Mesendoderm (in vitro differentiated cells): ENCODE data around the gene MUSTN1.

Source experiments
- DNase-seq: peaks from one replicate; pipeline ENCODE4 v3.0.0; 2013
- H2AK5ac ChIP-seq: 2 replicates; pipeline ENCODE4 v1.6.1; 2013; ENCODE audit warnings: low read length, inconsistent platforms
- H2BK120ac ChIP-seq: 2 replicates; pipeline ENCODE4 v1.6.1; 2013; ENCODE audit warnings: low read depth, mild to moderate bottlenecking, low read length, moderate library complexity, mixed read lengths
- H2BK15ac ChIP-seq: replicated peaks from 2 replicates; pipeline ENCODE4 v1.6.1; 2013; ENCODE audit warnings: low read depth, mild to moderate bottlenecking, moderate library complexity
- H2BK5ac ChIP-seq: 2 replicates; pipeline ENCODE4 v1.6.1; 2013; ENCODE audit warnings: low read length, inconsistent platforms
- H3K18ac ChIP-seq: 2 replicates; pipeline ENCODE4 v1.6.1; 2013; ENCODE audit warnings: mild to moderate bottlenecking, low read length, mixed read lengths
- H3K23ac ChIP-seq: one replicate; pipeline ENCODE4 v1.6.1; 2013; ENCODE audit warnings: low read length
- H3K27ac ChIP-seq: 2 replicates; pipeline ENCODE4 v1.5.1; 2013; ENCODE audit warnings: low read depth, mild to moderate bottlenecking, inconsistent platforms, low read length, moderate library complexity
- H3K27me3 ChIP-seq: 2 replicates; pipeline ENCODE4 v1.6.1; 2013; ENCODE audit warnings: low read length, control low read depth, mild to moderate bottlenecking, inconsistent platforms; ENCODE audit not compliant: insufficient read depth, poor library complexity
- H3K36me3 ChIP-seq: 2 replicates; pipeline ENCODE4 v1.6.1; 2013; ENCODE audit warnings: low read length, inconsistent platforms; ENCODE audit not compliant: control insufficient read depth, insufficient read depth
- H3K4ac ChIP-seq: one replicate; pipeline ENCODE4 v1.6.1; 2013; ENCODE audit warnings: low read depth, mild to moderate bottlenecking, low read length, moderate library complexity
- H3K4me1 ChIP-seq: 2 replicates; pipeline ENCODE4 v1.6.1; 2013; ENCODE audit warnings: low read depth, low read length, inconsistent platforms; ENCODE audit not compliant: control insufficient read depth
- H3K4me2 ChIP-seq: 2 replicates; pipeline ENCODE4 v1.6.1; 2013; ENCODE audit warnings: low read length
- H3K4me3 ChIP-seq: 2 replicates; pipeline ENCODE4 v1.5.1; 2013; ENCODE audit warnings: mild to moderate bottlenecking, low read length
- H3K56ac ChIP-seq: one replicate; pipeline ENCODE4 v1.6.1; 2013; ENCODE audit warnings: low read length
- H3K79me1 ChIP-seq: 2 replicates; pipeline ENCODE4 v1.6.1; 2013; ENCODE audit warnings: low read length, inconsistent platforms
- H3K79me2 ChIP-seq: 2 replicates; pipeline ENCODE4 v1.6.1; 2013; ENCODE audit warnings: mild to moderate bottlenecking, low read length; ENCODE audit not compliant: control insufficient read depth, insufficient read depth
- H3K9ac ChIP-seq: 2 replicates; pipeline ENCODE4 v1.6.1; 2013; ENCODE audit warnings: low read length, inconsistent platforms
- H4K5ac ChIP-seq: one replicate; pipeline ENCODE4 v1.6.1; 2013; ENCODE audit warnings: low read length
- H4K8ac ChIP-seq: one replicate; pipeline ENCODE4 v1.6.1; 2013; ENCODE audit warnings: low read depth, mild to moderate bottlenecking, control low read depth, low read length, moderate library complexity
- WGBS: extraction: QIAGEN DNeasy Blood & Tissue Kit; methylation state at CpG from one replicate; pipeline ENCODE4 v1.1.7; 2013; ENCODE audit warnings: low lambda C conversion rate, missing lambda C conversion rate; ENCODE audit not compliant: insufficient coverage; ENCODE audit errors: extremely low coverage; 5-methylcytosine and 5-hydroxymethylcytosine counted together

Gene MUSTN1

DNA sequence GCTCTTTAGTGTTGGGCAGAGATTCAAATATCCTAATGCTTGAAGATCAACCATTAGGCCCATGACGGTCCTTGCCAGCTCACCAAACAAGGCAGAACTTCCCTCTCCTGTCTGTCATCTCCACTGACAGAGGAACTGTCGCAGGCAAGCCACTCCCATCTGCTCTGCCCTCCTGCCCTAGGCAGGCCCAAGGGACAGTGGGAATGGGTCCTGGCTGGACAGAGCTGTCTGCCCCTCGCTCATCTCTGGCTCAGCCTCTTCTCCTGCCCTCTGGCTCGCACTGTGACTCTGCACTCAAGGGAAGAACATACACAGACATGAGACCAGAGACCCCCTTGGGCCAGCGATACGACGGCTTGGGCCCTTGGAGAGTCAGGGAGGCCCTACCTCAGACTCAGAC lies 7.6 kb upstream of the MUSTN1 start:
- no CpG with 5 or more reads among the region's 7 CpGs for WGBS

DNA sequence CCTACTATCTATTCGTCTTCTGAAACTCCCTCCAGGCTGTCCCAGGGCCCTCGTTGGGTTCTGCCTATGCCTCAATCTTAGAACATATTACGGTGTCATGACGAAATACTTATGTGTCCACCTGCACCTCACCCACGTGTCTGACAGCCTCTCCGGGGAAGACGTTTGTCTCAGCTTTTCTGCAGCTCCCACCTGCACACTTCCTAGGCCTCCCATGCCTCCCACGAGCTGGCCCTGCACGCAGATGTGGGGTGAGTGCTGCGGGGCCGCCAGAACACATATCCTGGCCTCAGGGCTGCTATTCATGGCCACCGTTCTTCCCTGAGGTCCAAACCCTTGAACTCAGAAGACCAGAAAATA lies 7.1 kb upstream of the MUSTN1 start:
- Histone ChIP-seq H3K27me3 (no peaks in the 10 kb centered on the region), H3K27ac (no peak overlapping the region), H3K79me2 (no peaks in the 10 kb centered on the region), H2BK15ac (no peak overlapping the region), H4K8ac (no peak overlapping the region), H3K23ac (no peak overlapping the region), H3K9ac (no peak overlapping the region), H4K5ac (no peak overlapping the region), H3K56ac (no peak overlapping the region), H3K4ac (no peak overlapping the region), H2BK5ac (no peak overlapping the region), H3K4me1 (no peaks in the 10 kb centered on the region), H3K79me1 (no peaks in the 10 kb centered on the region), H3K36me3 (no peaks in the 10 kb centered on the region), H2AK5ac (no peak overlapping the region), H3K4me2 (no peak overlapping the region), H2BK120ac (no peak overlapping the region), H3K18ac (no peak overlapping the region), H3K4me3 (no peak overlapping the region)
- DNase-seq: no peak
- no CpG with 5 or more reads among the region's 12 CpGs for WGBS

More for the DNA sequence above, 7.6 kb upstream of the MUSTN1 start:
- Histone ChIP-seq H3K4ac (no peak overlapping the region), H4K5ac (no peak overlapping the region), H2AK5ac (no peak overlapping the region), H3K9ac (no peak overlapping the region), H3K4me3 (no peak overlapping the region), H3K79me1 (no peaks in the 10 kb centered on the region), H3K4me2 (no peak overlapping the region), H3K79me2 (no peaks in the 10 kb centered on the region), H4K8ac (no peak overlapping the region), H3K27ac (no peak overlapping the region), H3K27me3 (no peaks in the 10 kb centered on the region), H2BK5ac (no peak overlapping the region), H3K56ac (no peak overlapping the region), H3K23ac (no peak overlapping the region), H2BK120ac (no peak overlapping the region), H3K4me1 (no peaks in the 10 kb centered on the region), H3K36me3 (no peaks in the 10 kb centered on the region), H2BK15ac (no peak overlapping the region), H3K18ac (no peak overlapping the region)
- no peak for DNase-seq

DNA sequence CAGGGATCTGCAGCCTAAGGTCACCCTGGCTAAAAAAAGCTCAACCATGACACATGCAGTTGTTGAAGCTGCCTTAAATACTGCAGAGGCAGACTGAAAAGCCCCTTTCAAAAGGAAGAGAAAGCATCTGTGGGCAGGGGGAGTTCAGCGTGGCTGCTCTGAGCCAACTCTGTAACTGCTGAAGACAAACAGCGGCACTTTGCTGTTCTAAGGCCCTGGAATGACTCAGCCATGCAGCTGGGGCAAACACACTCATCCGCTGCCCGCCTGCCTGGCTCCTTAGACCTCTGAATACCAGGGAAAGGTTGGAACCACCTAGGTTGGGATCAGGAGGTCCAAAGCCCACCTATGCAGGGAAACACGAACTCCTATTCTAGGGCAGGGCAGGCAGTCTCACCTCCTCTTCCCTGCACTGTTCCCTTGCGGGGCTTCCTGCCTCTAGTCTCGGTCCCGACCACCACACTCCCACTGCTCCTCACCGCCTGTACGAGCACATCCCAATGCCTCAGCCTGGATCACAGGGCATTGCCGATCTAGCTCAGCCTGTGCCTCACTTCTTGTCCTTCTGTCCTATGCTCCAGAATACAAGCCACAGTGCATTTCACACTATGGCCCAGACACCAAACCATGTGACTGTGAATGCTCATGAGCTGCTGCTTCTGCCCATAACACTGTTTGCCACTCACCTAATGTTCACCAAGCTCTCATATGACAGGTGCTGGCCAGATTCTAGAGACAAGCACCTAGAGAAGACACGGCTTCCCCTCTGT lies 6.6 kb upstream of the MUSTN1 start:
- no peak overlapping the region for H3K27ac ChIP-seq
- no peak overlapping the region for H3K4ac ChIP-seq
- H2BK120ac ChIP-seq: no peak overlapping the region
- WGBS: no CpG with 5 or more reads among the region's 12 CpGs
- no peak overlapping the region for H2BK15ac ChIP-seq
- H4K5ac ChIP-seq: no peak overlapping the region
- no peaks in the 10 kb centered on the region for H3K79me2 ChIP-seq
- no peaks in the 10 kb centered on the region for H3K79me1 ChIP-seq
- no peak overlapping the region for H3K4me2 ChIP-seq
- no peaks in the 10 kb centered on the region for H3K27me3 ChIP-seq
- no peak overlapping the region for H3K4me3 ChIP-seq
- no peaks in the 10 kb centered on the region for H3K4me1 ChIP-seq
- no peak overlapping the region for H3K56ac ChIP-seq
- no peak overlapping the region for H3K9ac ChIP-seq
- no peak overlapping the region for H3K23ac ChIP-seq
- no peak overlapping the region for H2BK5ac ChIP-seq
- H3K18ac ChIP-seq: no peak overlapping the region
- DNase-seq: no peak
- H4K8ac ChIP-seq: no peak overlapping the region
- no peaks in the 10 kb centered on the region for H3K36me3 ChIP-seq
- no peak overlapping the region for H2AK5ac ChIP-seq

DNA sequence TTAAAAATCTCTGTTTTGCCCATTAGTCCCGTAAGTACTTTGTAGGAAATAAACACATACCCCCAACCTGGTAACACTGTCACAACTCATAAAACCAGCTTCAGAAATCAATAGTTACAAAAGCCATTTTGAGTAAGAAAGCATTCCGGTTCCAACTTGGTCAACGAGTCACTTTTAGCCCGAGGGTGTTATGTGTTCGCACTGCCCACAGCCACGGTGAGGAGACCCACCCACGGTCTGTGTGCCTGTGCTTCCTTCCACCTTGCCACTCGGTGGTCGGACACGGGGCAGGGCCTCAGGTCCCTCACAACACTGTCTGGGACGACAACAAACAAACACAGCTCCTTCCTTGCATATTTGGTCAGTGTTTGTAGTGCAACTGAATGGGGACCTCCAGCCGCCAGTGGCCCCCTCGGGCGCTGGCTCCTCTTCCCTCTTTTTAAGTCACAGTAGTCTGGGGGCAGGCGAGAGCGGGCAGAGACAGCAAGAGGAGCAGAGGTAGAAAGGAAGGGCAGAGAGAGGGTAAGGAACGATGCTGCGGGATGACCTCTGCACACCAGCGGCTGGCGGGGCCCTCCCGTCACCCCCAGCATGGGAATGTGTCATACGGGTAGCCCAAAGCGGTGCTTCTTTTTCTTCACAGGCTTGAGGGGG lies 5.2 kb upstream of the MUSTN1 start:
- no peak for DNase-seq
- WGBS: no CpG with 5 or more reads among the region's 23 CpGs
- Histone ChIP-seq H3K9ac (no peak overlapping the region), H3K79me1 (no peaks in the 10 kb centered on the region), H2BK5ac (no peak overlapping the region), H4K8ac (no peak overlapping the region), H3K27ac (no peak overlapping the region), H3K4me2 (no peak overlapping the region), H2BK120ac (no peak overlapping the region), H3K56ac (no peak overlapping the region), H3K4me1 (no peaks in the 10 kb centered on the region), H3K4ac (no peak overlapping the region), H4K5ac (no peak overlapping the region), H3K4me3 (no peak overlapping the region), H3K23ac (no peak overlapping the region), H3K79me2 (no peaks in the 10 kb centered on the region), H3K18ac (no peak overlapping the region), H2AK5ac (no peak overlapping the region), H2BK15ac (no peak overlapping the region), H3K27me3 (no peaks in the 10 kb centered on the region), H3K36me3 (no peaks in the 10 kb centered on the region)

GRCh38 chr3:52839268-52839575 lies 4.4 kb upstream of the MUSTN1 start:
- Histone ChIP-seq H2BK5ac (no peak overlapping the region), H3K36me3 (no peaks in the 10 kb centered on the region), H4K5ac (no peak overlapping the region), H3K23ac (no peak overlapping the region), H2BK15ac (no peak overlapping the region), H3K27ac (no peak overlapping the region), H2AK5ac (no peak overlapping the region), H3K79me1 (no peaks in the 10 kb centered on the region), H3K9ac (no peak overlapping the region), H3K4me1 (no peaks in the 10 kb centered on the region), H3K4ac (no peak overlapping the region), H3K27me3 (no peaks in the 10 kb centered on the region), H3K79me2 (no peaks in the 10 kb centered on the region), H2BK120ac (no peak overlapping the region), H3K56ac (no peak overlapping the region), H3K4me3 (no peak overlapping the region), H3K4me2 (no peak overlapping the region), H4K8ac (no peak overlapping the region), H3K18ac (no peak overlapping the region)
- no peak for DNase-seq
- no CpG with 5 or more reads among the region's 2 CpGs for WGBS
